MM.1S (cell line): ENCODE measurements around the gene ALB.

Source experiments
- CTCF ChIP-seq: fragments of 300-600 bp; sonication (generic); IDR thresholded peaks from 2 replicates; pipeline ENCODE4 v1.5.1; 2016; ENCODE audit warnings: antibody characterized with exemption, low read length, mixed read lengths
- EZH2 ChIP-seq: fragments of 300-600 bp; sonication (generic); optimal IDR thresholded peaks from 2 replicates; pipeline ENCODE3; 2017; ENCODE audit warnings: low read depth, mild to moderate bottlenecking, antibody characterized with exemption, low read length, mixed read lengths
- EZH2phosphoT487 ChIP-seq: fragments of 300-600 bp; sonication (generic); IDR thresholded peaks from 2 replicates; pipeline ENCODE4 v1.6.1; 2018; ENCODE audit warnings: antibody characterized with exemption, low read length

GRCh38 chr4:73445383-73446335 is 41.6 kb downstream of the ALB start:
- no peak for TF ChIP-seq EZH2
- no peak for TF ChIP-seq CTCF
- no peak for TF ChIP-seq EZH2phosphoT487
